HepG2 (cell line): ENCODE results near the gene CTTNBP2NL. TPM values are rescaled to one million over a fixed set of nuclear protein-coding genes. Genes with fewer than 3 reads are reported as not detected.

Experiments
- ATAC-seq: fragments of 200-7000 bp; cut with Tn5 transposase; 3 replicates; pipeline ENCODE4 v1.9.1; 2020; ENCODE audit warnings: mild to moderate bottlenecking, moderate library complexity
- BruUV-seq: library from RNA; stranded (reverse); fragments of 400-500 nt; replicated peaks from 2 replicates; lab custom pipeline; 2021; lab: Mats Ljungman, UMichigan
- CTCF ChIA-PET: fragments of 300-600 bp; formaldehyde crosslinking; extraction: SDS; loops from one replicate; lab custom pipeline; 2021; ENCODE audit warnings: low total read pairs, inconsistent platforms, low intra/inter-chr PET ratio; lab: Yijun Ruan, JAX
- POLR2A ChIA-PET: fragments of 350-600 bp; sonication (Branson Sonifier 250); formaldehyde crosslinking; loops from one replicate; lab custom pipeline; 2020; ENCODE audit warnings: antibody characterized with exemption, inconsistent platforms; lab: Yijun Ruan, JAX
- DNase-seq: peaks from one replicate; pipeline ENCODE4 v3.0.0-alpha.2; 2015; ENCODE audit warnings: low spot score
- FAIRE-seq: peaks from 3 replicates; lab custom pipeline; 2011; peaks lifted over from hg19 to GRCh38; lab: Jason Lieb, UNC
- H2AFZ ChIP-seq: one replicate; pipeline ENCODE4 v1.6.1; 2011; ENCODE audit warnings: low read length, inconsistent platforms
- H3K27ac ChIP-seq: fragments of 300-600 bp; 3 replicates; pipeline ENCODE4 v1.8.0; 2011; ENCODE audit warnings: mixed run types, mild to moderate bottlenecking, mixed read lengths, low read length, inconsistent platforms; ENCODE audit not compliant: insufficient read depth; ENCODE audit errors: extremely low read length
- H3K27me3 ChIP-seq, 2 experiments: fragments of 200-600 bp in 1 of 2; 2 replicates in 1 of 2; 3 replicates in 1 of 2; pipeline versions ENCODE4 v1.6.0 to v1.8.0; 2011; ENCODE audit warnings: low read length in 2 of 2, mild to moderate bottlenecking in 2 of 2, moderate library complexity in 2 of 2, inconsistent platforms in 1 of 2; ENCODE audit not compliant: insufficient read depth in 2 of 2, control insufficient read depth in 1 of 2
- H3K36me3 ChIP-seq, 2 experiments: fragments of 200-600 bp in 1 of 2; replicated peaks in 1 of 2; 2 replicates in 1 of 2; 3 replicates in 1 of 2; pipeline versions ENCODE4 v1.5.1 to v1.8.0; 2011; ENCODE audit warnings: low read length in 2 of 2, inconsistent platforms in 1 of 2; ENCODE audit not compliant: insufficient read depth in 2 of 2, control insufficient read depth in 1 of 2
- H3K4me1 ChIP-seq: 2 replicates; pipeline ENCODE4 v1.5.1; 2012; ENCODE audit warnings: low read length, inconsistent platforms; ENCODE audit not compliant: insufficient read depth
- H3K4me2 ChIP-seq: 2 replicates; pipeline ENCODE4 v1.6.0; 2011; ENCODE audit warnings: low read depth, low read length, inconsistent platforms
- H3K4me3 ChIP-seq, 3 experiments: fragments of 200-600 bp in 1 of 3; sonication (generic), shearing (Covaris generic) in 1 of 3; replicated peaks in 1 of 3; 2 replicates each; pipeline ENCODE4 v1.5.1; 2011 to 2016; ENCODE audit warnings: low read length in 3 of 3, inconsistent platforms in 2 of 3, low read depth in 2 of 3, mild to moderate bottlenecking in 2 of 3, control low read depth in 1 of 3, mixed read lengths in 1 of 3; ENCODE audit not compliant: insufficient read depth in 1 of 3
- H3K79me2 ChIP-seq: one replicate; pipeline ENCODE4 v1.6.1; 2011; ENCODE audit warnings: low read length, inconsistent platforms; ENCODE audit not compliant: insufficient read depth
- H3K9ac ChIP-seq: 2 replicates; pipeline ENCODE4 v1.6.0; 2011; ENCODE audit warnings: mild to moderate bottlenecking, low read depth, low read length, inconsistent platforms; ENCODE audit not compliant: insufficient read depth
- H3K9me3 ChIP-seq: 2 replicates; pipeline ENCODE4 v1.5.1; 2012; ENCODE audit warnings: mild to moderate bottlenecking, low read length
- H4K20me1 ChIP-seq: 2 replicates; pipeline ENCODE4 v1.6.0; 2011; ENCODE audit warnings: inconsistent platforms, mild to moderate bottlenecking, low read length, moderate library complexity; ENCODE audit not compliant: insufficient read depth
- GABPA ChIP-seq, 2 experiments: IDR thresholded peaks; 2 replicates each; pipeline ENCODE4 v1.6.1; 2011 to 2016; ENCODE audit warnings: low read depth in 2 of 2, low read length in 1 of 2, missing biosample characterization in 1 of 2, missing genetic modification characterization in 1 of 2
- MEF2D ChIP-seq: sonication (generic); formaldehyde crosslinking; IDR thresholded peaks from 2 replicates; pipeline ENCODE4 v1.5.1; 2020; ENCODE audit warnings: mild to moderate bottlenecking, missing genetic modification reagents
- ZNF687 ChIP-seq: sonication (generic); formaldehyde crosslinking; IDR thresholded peaks from 2 replicates; pipeline ENCODE4 v1.5.1; 2020; ENCODE audit warnings: mild to moderate bottlenecking, missing genetic modification reagents, moderate library complexity
- WGBS: methylation state at CpG from one replicate; pipeline ENCODE4 v1.1.6; 2017; ENCODE audit warnings: low lambda C conversion rate; 5-methylcytosine and 5-hydroxymethylcytosine counted together
- in situ Hi-C: cut with HindIII; loops from 2 replicates; pipeline ENCODE4 v1.10.0; 2017; ENCODE audit warnings: low pct_unique_long_range_greater_than_20kb; ENCODE audit not compliant: extremely low pct_ligation_motif_present
- intact Hi-C: fragments of 100-400 bp; cut with micrococcal nuclease; formaldehyde crosslinking; loops from one replicate; pipeline ENCODE4 v1.10.0; 2022; ENCODE audit not compliant: unreplicated experiment
- polyA plus RNA-seq, 8 experiments: library from polyadenylated mRNA; depleted of rRNA in 3 of 8; stranded (reverse) in 7 of 8; unstranded in 1 of 8; fragments of >200 nt; fragmentation: Illumina TruSeq in 4 of 8; extraction: Trizol in 4 of 8; gene quantifications; 2 replicates each; pipeline versions ENCODE4 v1.2.1 to v1.2.3, GENCODE V29; 2011 to 2016; ENCODE audit warnings: low read depth in 4 of 8, missing spikeins in 1 of 8, mixed read lengths in 1 of 8; ENCODE audit not compliant: insufficient read depth in 1 of 8
- total RNA-seq, 5 experiments: library from RNA; depleted of rRNA; stranded (reverse); fragments of >200 nt; fragmentation: Illumina TruSeq; extraction: Trizol; gene quantifications; 2 replicates each; pipeline ENCODE4 v1.2.3, GENCODE V29; 2016; ENCODE audit warnings: low read depth in 1 of 5

Gene CTTNBP2NL
- total and polyA plus RNA-seq, 2 of the 13 experiments (the other 11 are each of a cell fraction or from before 2014, with no cell fraction given): 2.1 to 4.1 TPM

- H3K9ac ChIP-seq: no peak overlapping the region
- TF ChIP-seq GABPA (IDR thresholded peaks at IDR 0.05; ENCODE audit: low read depth, low read length): no peak
- TF ChIP-seq GABPA (CRISPR knock-in tag; IDR thresholded peaks at IDR 0.05; ENCODE audit: low read depth): peak; percentile 48; the same call in 1 of the 2 replicates
- peak; percentile 38; the same call in 1 of the 2 replicates for TF ChIP-seq ZNF687 (CRISPR knock-in tag)
- TF ChIP-seq MEF2D: no peak
- TF ChIP-seq, all 625 proteins: peak for 2
- ChIA-PET CTCF (no interaction called here), POLR2A (no interaction called here)
- H4K20me1 ChIP-seq: no peaks in the 10 kb centered on the region
- FAIRE-seq: no peak
- no peaks in the 10 kb centered on the region for H3K9me3 ChIP-seq
- H3K36me3 ChIP-seq: no peaks in the 10 kb centered on the region
- peaks cover 53% of the 10 kb centered on the region for H3K4me1 ChIP-seq
- H3K4me3 ChIP-seq: peak overlapping the region in 1 of 3 experiments; percentile 60; a peak in 2 of 6 replicates
- no TSS peak for BruUV-seq
- no peaks in the 10 kb centered on the region for H3K79me2 ChIP-seq
- H2AFZ ChIP-seq: no peak overlapping the region
- 8% methylated on average over 2 of the region's 2 CpGs for WGBS
- intact Hi-C loops: no loop called here
- peaks cover 0 to 12% of the 10 kb centered on the region in 2 experiments; a peak in 1 of 5 replicates for H3K27me3 ChIP-seq
- peak; percentile 34 for ATAC-seq
- no peak for DNase-seq
- no peak overlapping the region for H3K27ac ChIP-seq
- in situ Hi-C loops: no loop called here
- H3K4me2 ChIP-seq: peak overlapping the region; percentile 79
These were observed 9.2 kb upstream of the CTTNBP2NL start for GRCh38 chr1:112386731-112387346.
